Astrocyte of the spinal cord (primary cell): ENCODE measurements around the gene IRF7.

ENCODE experiments used
- DNase-seq: peaks from one replicate; pipeline ENCODE4 v3.0.0; 2011; ENCODE audit warnings: low read depth, low spot score
- H3K4me3 ChIP-seq: 2 replicates; pipeline ENCODE4 v1.5.1; 2011; ENCODE audit warnings: low read depth, mild to moderate bottlenecking, low read length, moderate library complexity
- CTCF ChIP-seq: IDR thresholded peaks from 2 replicates; pipeline ENCODE4 v1.5.1; 2012; ENCODE audit warnings: low read depth, mild to moderate bottlenecking, low read length, inconsistent platforms
- in situ Hi-C: cut with HindIII; loops from 2 replicates; pipeline ENCODE4 v1.10.0; 2017; ENCODE audit warnings: low sequenced_read_pairs

Gene IRF7

GRCh38 chr11:592501-592900 lies 23.2 kb downstream of the IRF7 start:
- no peak overlapping the region for H3K4me3 ChIP-seq
- no peak for DNase-seq
- in situ Hi-C loops, result no loop called here
- no peak for TF ChIP-seq CTCF

- no peak for DNase-seq
- in situ Hi-C loops, result no loop called here
- no peak overlapping the region for H3K4me3 ChIP-seq
- no peak for TF ChIP-seq CTCF
Observed at GRCh38 chr11:590997-591396, 24.8 kb downstream of the IRF7 start.

- in situ Hi-C loops, result no loop called here
- TF ChIP-seq CTCF, result no peak
- H3K4me3 ChIP-seq, result no peak overlapping the region
- DNase-seq, result no peak
Observed at GRCh38 chr11:589798-590197, 26.0 kb downstream of the IRF7 start.

- no peak overlapping the region for H3K4me3 ChIP-seq
- DNase-seq, result peak; percentile 47
- no peak for TF ChIP-seq CTCF
- in situ Hi-C loops, result no loop called here
Observed at GRCh38 chr11:587978-588380, 27.8 kb downstream of the IRF7 start.

GRCh38 chr11:587546-587945 lies 28.2 kb downstream of the IRF7 start:
- no peak for DNase-seq
- in situ Hi-C loops, result no loop called here
- TF ChIP-seq CTCF, result no peak
- H3K4me3 ChIP-seq, result no peak overlapping the region

GRCh38 chr11:586376-587316 lies 29.1 kb downstream of the IRF7 start:
- no peak overlapping the region for H3K4me3 ChIP-seq
- no peak for TF ChIP-seq CTCF
- in situ Hi-C loops, result no loop called here
- DNase-seq, result no peak
